Suprapubic skin (tissue), 3 donors: ENCODE measurements around the gene GRIN2A.

Experiments
- POLR2AphosphoS5 ChIP-seq, 3 donors: sonication (generic); formaldehyde crosslinking; IDR thresholded peaks; one replicate each; pipeline ENCODE4 v1.6.1; 2017; ENCODE audit warnings: antibody characterized with exemption in 3 of 3
- TF ChIP-seq, protein P1 (sequence below), 2 donors: fragments of 200-600 bp in 1 of 2; fragments of 450-650 bp in 1 of 2; sonication (generic) in 1 of 2; IDR thresholded peaks; one replicate each; pipeline ENCODE4 v1.5.1; 2016 to 2019; ENCODE audit warnings: antibody characterized with exemption in 2 of 2, mild to moderate bottlenecking in 1 of 2, moderate library complexity in 1 of 2

GRCh38 chr16:10136916-10137315 is 45.3 kb downstream of the GRIN2A start:
- no peak for TF ChIP-seq POLR2AphosphoS5 (IDR thresholded peaks at IDR 0.05)
- TF ChIP-seq, protein P1, sequence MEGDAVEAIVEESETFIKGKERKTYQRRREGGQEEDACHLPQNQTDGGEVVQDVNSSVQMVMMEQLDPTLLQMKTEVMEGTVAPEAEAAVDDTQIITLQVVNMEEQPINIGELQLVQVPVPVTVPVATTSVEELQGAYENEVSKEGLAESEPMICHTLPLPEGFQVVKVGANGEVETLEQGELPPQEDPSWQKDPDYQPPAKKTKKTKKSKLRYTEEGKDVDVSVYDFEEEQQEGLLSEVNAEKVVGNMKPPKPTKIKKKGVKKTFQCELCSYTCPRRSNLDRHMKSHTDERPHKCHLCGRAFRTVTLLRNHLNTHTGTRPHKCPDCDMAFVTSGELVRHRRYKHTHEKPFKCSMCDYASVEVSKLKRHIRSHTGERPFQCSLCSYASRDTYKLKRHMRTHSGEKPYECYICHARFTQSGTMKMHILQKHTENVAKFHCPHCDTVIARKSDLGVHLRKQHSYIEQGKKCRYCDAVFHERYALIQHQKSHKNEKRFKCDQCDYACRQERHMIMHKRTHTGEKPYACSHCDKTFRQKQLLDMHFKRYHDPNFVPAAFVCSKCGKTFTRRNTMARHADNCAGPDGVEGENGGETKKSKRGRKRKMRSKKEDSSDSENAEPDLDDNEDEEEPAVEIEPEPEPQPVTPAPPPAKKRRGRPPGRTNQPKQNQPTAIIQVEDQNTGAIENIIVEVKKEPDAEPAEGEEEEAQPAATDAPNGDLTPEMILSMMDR (IDR thresholded peaks at IDR 0.05): no peak
